HEK293T (cell line): Measurements from ENCODE around the gene RNF13.
"Not testable (repeated sequence)": the region's sequence is repeated elsewhere in the genome, so short reads cannot be mapped to it uniquely, and the experiment has no call there.

Source experiments
- ARNT ChIP-seq: fragments of 450-650 bp; IDR thresholded peaks from 2 replicates; pipeline ENCODE4 v1.6.1; 2017; ENCODE audit warnings: mild to moderate bottlenecking
- FOXA1 ChIP-seq: fragments of 450-650 bp; IDR thresholded peaks from 2 replicates; pipeline ENCODE4 v1.6.1; 2016; ENCODE audit warnings: mild to moderate bottlenecking
- FOXK2 ChIP-seq: fragments of 450-650 bp; IDR thresholded peaks from 2 replicates; pipeline ENCODE4 v1.6.1; 2016; ENCODE audit warnings: mild to moderate bottlenecking
- FOXM1 ChIP-seq: fragments of 450-650 bp; IDR thresholded peaks from 2 replicates; pipeline ENCODE4 v1.6.1; 2017; ENCODE audit warnings: mild to moderate bottlenecking, borderline replicate concordance
- HDGF ChIP-seq: fragments of 450-650 bp; IDR thresholded peaks from 2 replicates; pipeline ENCODE4 v1.6.1; 2017; ENCODE audit warnings: antibody characterized with exemption, borderline replicate concordance
- SP1 ChIP-seq: fragments of 450-650 bp; IDR thresholded peaks from 2 replicates; pipeline ENCODE4 v1.6.1; 2017
- ZNF384 ChIP-seq: fragments of 450-650 bp; IDR thresholded peaks from 2 replicates; pipeline ENCODE4 v1.6.1; 2016

DNA sequence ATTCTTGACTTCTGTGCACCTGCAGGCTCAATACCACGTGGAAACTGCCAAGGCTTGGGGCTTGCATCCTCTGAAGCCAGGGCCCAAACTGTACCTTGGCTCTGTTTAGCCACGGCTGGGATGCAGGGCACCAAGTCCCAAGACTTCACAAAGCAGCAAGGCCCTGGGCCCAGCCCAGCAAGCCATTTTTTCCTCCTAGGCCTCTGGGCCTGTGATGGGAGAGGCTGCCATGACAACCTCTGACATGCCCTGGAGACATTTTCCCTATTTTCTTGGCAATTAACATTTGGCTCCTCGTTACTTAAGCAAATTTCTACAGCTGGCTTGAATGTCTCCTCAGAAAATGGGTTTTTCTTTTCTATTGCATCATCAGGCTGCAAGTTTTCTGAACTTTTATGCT is 25.5 kb downstream of the RNF13 start:
- TF ChIP-seq SP1, FOXM1, FOXA1, ARNT, FOXK2, ZNF384, HDGF: not testable (repeated sequence)
